Kidney (tissue), 14 donors: Measurements from ENCODE around the gene DUS1L. TPM values are rescaled to one million over a fixed set of nuclear protein-coding genes. Genes with fewer than 3 reads are reported as not detected.
A peak's percentile ranks its signal among the peaks of the same experiment; 100 is the strongest.

Experiments
- DNase-seq, 5 donors: peaks; one replicate each; pipeline ENCODE4 v3.0.0-alpha.2; 2013 to 2020
- FAIRE-seq: peaks from 2 replicates; lab custom pipeline; 2012; peaks lifted over from hg19 to GRCh38; lab: Jason Lieb, UNC
- H3K27ac ChIP-seq, 2 donors: one replicate each; pipeline ENCODE4 v1.7.0; 2013; ENCODE audit warnings: low read depth in 2 of 2, low read length in 2 of 2, inconsistent platforms in 1 of 2
- H3K27me3 ChIP-seq: one replicate; pipeline ENCODE4 v1.7.1; 2013; ENCODE audit warnings: low read length, inconsistent platforms; ENCODE audit not compliant: control insufficient read depth, insufficient read depth
- H3K36me3 ChIP-seq, 3 donors: one replicate each; pipeline versions ENCODE4 v1.7.0 to v1.7.1; 2013; ENCODE audit warnings: low read length in 3 of 3, control low read depth in 1 of 3, inconsistent platforms in 1 of 3; ENCODE audit not compliant: insufficient read depth in 3 of 3, control insufficient read depth in 2 of 3
- H3K4me1 ChIP-seq, 3 donors: one replicate each; pipeline versions ENCODE4 v1.7.0 to v1.7.1; 2013; ENCODE audit warnings: low read length in 3 of 3, inconsistent platforms in 1 of 3, low read depth in 1 of 3; ENCODE audit not compliant: control insufficient read depth in 2 of 3, insufficient read depth in 2 of 3
- H3K4me3 ChIP-seq, 3 donors: one replicate each; pipeline versions ENCODE4 v1.7.0 to v1.8.1; 2013; ENCODE audit warnings: low read length in 3 of 3, control low read depth in 1 of 3, inconsistent platforms in 1 of 3
- H3K9ac ChIP-seq, 3 donors: one replicate each; pipeline versions ENCODE4 v1.7.0 to v1.7.1; 2013; ENCODE audit warnings: low read length in 3 of 3, control low read depth in 1 of 3, inconsistent platforms in 1 of 3
- H3K9me3 ChIP-seq, 3 donors: one replicate each; pipeline versions ENCODE4 v1.7.0 to v1.7.1; 2013; ENCODE audit warnings: low read length in 3 of 3, control low read depth in 1 of 3, inconsistent platforms in 1 of 3; ENCODE audit not compliant: control insufficient read depth in 2 of 3, insufficient read depth in 1 of 3
- CTCF ChIP-seq: IDR thresholded peaks from 3 replicates; pipeline ENCODE4 v1.5.1; 2012; ENCODE audit warnings: mild to moderate bottlenecking, moderate library complexity, borderline replicate concordance; ENCODE audit not compliant: insufficient read depth; ENCODE audit errors: extremely low read depth
- intact Hi-C: fragments of 100-400 bp; cut with DNase I; formaldehyde crosslinking; loops from one replicate; pipeline ENCODE4 v1.11.1; 2022
- polyA plus RNA-seq: library from polyadenylated mRNA; stranded (reverse); fragments of 350-450 nt; fragmentation: Illumina TruSeq; extraction: RNeasy Lipid Tissue Mini Kit (QIAGEN cat#74804); gene quantifications from one replicate; pipeline ENCODE4 v1.2.3, GENCODE V29; 2014; ENCODE audit warnings: low read depth, low replicate concordance; ENCODE audit not compliant: insufficient read depth
- total RNA-seq: library from RNA; stranded (reverse); fragmentation: NEBNext Ultra II Directional; extraction: Animal tissue kit (Norgen Biotek cat#: 25700); gene quantifications from one replicate; pipeline ENCODE4 v1.2.1, GENCODE V29; 2021
- donor health status: control.
- donor health status: control.
- donor health status: control.
- donor health status: control.
- donor health status: control.
- donor health status: DM: yes; HTN: yes; CAD: no.
- donor health status: Normal renal cell carcinoma (clear cell type).

The DUS1L gene
- total and polyA plus RNA-seq, 2 donors from 2014 or later, result 84.8 to 102 TPM

- H3K9ac ChIP-seq, result no peak overlapping the region
- H3K36me3 ChIP-seq, result peaks cover 0 to 10% (median 2%) of the 10 kb centered on the region in 3 donors
- intact Hi-C loops, result no loop called here
- no peak overlapping the region for H3K4me3 ChIP-seq
- TF ChIP-seq CTCF, result no peak
- no peaks in the 10 kb centered on the region for H3K27me3 ChIP-seq
- H3K4me1 ChIP-seq, result no peaks in the 10 kb centered on the region
- DNase-seq (peak in 1 of 5 donors; percentile 68), FAIRE-seq (no peak)
- H3K9me3 ChIP-seq, result no peaks in the 10 kb centered on the region
- H3K27ac ChIP-seq, result no peak overlapping the region
Measured at GRCh38 chr17:82088838-82089722, 23.5 kb upstream of the DUS1L start.

GRCh38 chr17:82087961-82088837 lies 22.6 kb upstream of the DUS1L start:
- H3K27me3 ChIP-seq, result no peaks in the 10 kb centered on the region
- no peak overlapping the region for H3K27ac ChIP-seq
- intact Hi-C loops, result no loop called here
- no peak overlapping the region for H3K4me3 ChIP-seq
- TF ChIP-seq CTCF, result no peak
- DNase-seq (no peak), FAIRE-seq (no peak)
- no peak overlapping the region for H3K9ac ChIP-seq
- H3K9me3 ChIP-seq, result no peaks in the 10 kb centered on the region
- no peaks in the 10 kb centered on the region for H3K4me1 ChIP-seq
- H3K36me3 ChIP-seq, result peaks cover 0 to 10% (median 2%) of the 10 kb centered on the region in 3 donors

- intact Hi-C loops, result no loop called here
- FAIRE-seq (no peak), DNase-seq (no peak)
Measured at GRCh38 chr17:82086941-82087906, 21.6 kb upstream of the DUS1L start.

More at GRCh38 chr17:82086941-82087906, 21.6 kb upstream of the DUS1L start:
- Histone ChIP-seq H3K9me3 (no peaks in the 10 kb centered on the region), H3K4me3 (no peak overlapping the region), H3K9ac (no peak overlapping the region), H3K4me1 (no peaks in the 10 kb centered on the region), H3K27me3 (no peaks in the 10 kb centered on the region), H3K27ac (no peak overlapping the region), H3K36me3 (peaks cover 0 to 14% (median 2%) of the 10 kb centered on the region in 3 donors)
- no peak for TF ChIP-seq CTCF
